Measurements from ENCODE around the gene RPL41.
A peak's percentile ranks its signal among the peaks of the same experiment; 100 is the strongest.

The RPL41 gene

GRCh38 chr12:56126732-56127239 is 10.4 kb downstream of the RPL41 start:
- H3K27me3 Mint-ChIP-seq = no peaks in the 10 kb centered on the region
- peak overlapping the region; percentile 21 for H3K4me3 Mint-ChIP-seq
- intact Hi-C loops (cut with micrococcal nuclease) = loop anchor here (2.0 kb wide), 1 partner anchor 62 kb away; the partner anchor contains the start of gene SMARCC2
- peak overlapping the region; percentile 85 for H3K27ac Mint-ChIP-seq
- no peaks in the 10 kb centered on the region for H3K9me3 Mint-ChIP-seq
- H3K36me3 Mint-ChIP-seq (ENCODE audit: low read depth) = peaks cover 57% of the 10 kb centered on the region
- H3K4me1 Mint-ChIP-seq (ENCODE audit: low read depth) = peaks cover 74% of the 10 kb centered on the region

GRCh38 chr12:56127485-56127887 is 11.1 kb downstream of the RPL41 start:
- H3K36me3 Mint-ChIP-seq (ENCODE audit: low read depth) = peaks cover 60% of the 10 kb centered on the region
- H3K4me1 Mint-ChIP-seq (ENCODE audit: low read depth) = peaks cover 74% of the 10 kb centered on the region
- H3K4me3 Mint-ChIP-seq = peak overlapping the region; percentile 98
- peak overlapping the region; percentile 85 for H3K27ac Mint-ChIP-seq
- no peaks in the 10 kb centered on the region for H3K27me3 Mint-ChIP-seq
- H3K9me3 Mint-ChIP-seq = no peaks in the 10 kb centered on the region
- intact Hi-C loops (cut with micrococcal nuclease) = loop anchor here (2.0 kb wide), 1 partner anchor 61 kb away; the partner anchor contains the start of gene SMARCC2

- no peaks in the 10 kb centered on the region for H3K9me3 Mint-ChIP-seq
- H3K4me3 Mint-ChIP-seq = peak within 1 kb of the TSS; percentile 98
- peaks cover 66% of the 10 kb centered on the region for H3K36me3 Mint-ChIP-seq (ENCODE audit: low read depth)
- H3K27me3 Mint-ChIP-seq = no peaks in the 10 kb centered on the region
- peaks cover 71% of the 10 kb centered on the region for H3K4me1 Mint-ChIP-seq (ENCODE audit: low read depth)
- intact Hi-C loops (cut with micrococcal nuclease) = loop anchor here (1.0 to 2.0 kb wide), 3 partner anchors 24 to 61 kb away; partner anchors contain the start of genes MYL6, PA2G4 and SMARCC2
- peak within 1 kb of the TSS; percentile 85 for H3K27ac Mint-ChIP-seq
Measured at GRCh38 chr12:56127888-56128669, 11.6 kb downstream of the RPL41 start, which contains the start of gene ESYT1. TSS of gene ESYT1 (plus strand) at chr12:56128267. CDS start at chr12:56128320, 53 bp downstream.

GRCh38 chr12:56128670-56129205 is 12.3 kb downstream of the RPL41 start:
- H3K36me3 Mint-ChIP-seq (ENCODE audit: low read depth) = peaks cover 66% of the 10 kb centered on the region
- H3K27me3 Mint-ChIP-seq = no peaks in the 10 kb centered on the region
- peaks cover 68% of the 10 kb centered on the region for H3K4me1 Mint-ChIP-seq (ENCODE audit: low read depth)
- H3K9me3 Mint-ChIP-seq = no peaks in the 10 kb centered on the region
- peak overlapping the region; percentile 98 for H3K4me3 Mint-ChIP-seq
- intact Hi-C loops (cut with micrococcal nuclease) = loop anchor here (1.0 kb wide), 2 partner anchors 24 to 30 kb away; partner anchors contain the start of genes MYL6 and PA2G4
- peak overlapping the region; percentile 85 for H3K27ac Mint-ChIP-seq

- Mint-ChIP-seq H3K36me3 (ENCODE audit: low read depth) (peaks cover 66% of the 10 kb centered on the region), H3K9me3 (no peaks in the 10 kb centered on the region), H3K27me3 (no peaks in the 10 kb centered on the region), H3K27ac (peak overlapping the region; percentile 85), H3K4me1 (ENCODE audit: low read depth) (peaks cover 62% of the 10 kb centered on the region), H3K4me3 (peak overlapping the region; percentile 98)
- intact Hi-C loops (cut with micrococcal nuclease) = no loop called here
Measured at GRCh38 chr12:56129206-56129941, 12.9 kb downstream of the RPL41 start.

GRCh38 chr12:56129942-56130495 is 13.6 kb downstream of the RPL41 start:
- H3K27ac Mint-ChIP-seq = peak overlapping the region; percentile 85
- peak overlapping the region; percentile 98 for H3K4me3 Mint-ChIP-seq
- H3K4me1 Mint-ChIP-seq (ENCODE audit: low read depth) = peaks cover 59% of the 10 kb centered on the region
- H3K36me3 Mint-ChIP-seq (ENCODE audit: low read depth) = peaks cover 71% of the 10 kb centered on the region
- no peaks in the 10 kb centered on the region for H3K9me3 Mint-ChIP-seq
- intact Hi-C loops (cut with micrococcal nuclease) = no loop called here
- H3K27me3 Mint-ChIP-seq = no peaks in the 10 kb centered on the region

GRCh38 chr12:56130876-56131275 is 14.4 kb downstream of the RPL41 start:
- Mint-ChIP-seq H3K4me3 (no peak overlapping the region), H3K27ac (no peak overlapping the region), H3K27me3 (no peaks in the 10 kb centered on the region), H3K9me3 (no peaks in the 10 kb centered on the region), H3K36me3 (ENCODE audit: low read depth) (peaks cover 79% of the 10 kb centered on the region), H3K4me1 (ENCODE audit: low read depth) (peaks cover 59% of the 10 kb centered on the region)
- intact Hi-C loops (cut with micrococcal nuclease) = no loop called here

GRCh38 chr12:56134897-56135296 is 18.5 kb downstream of the RPL41 start:
- Mint-ChIP-seq H3K4me3 (no peak overlapping the region), H3K27me3 (no peaks in the 10 kb centered on the region), H3K27ac (no peak overlapping the region), H3K36me3 (ENCODE audit: low read depth) (peaks cover 100% of the 10 kb centered on the region), H3K9me3 (no peaks in the 10 kb centered on the region), H3K4me1 (ENCODE audit: low read depth) (peaks cover 28% of the 10 kb centered on the region)
- intact Hi-C loops (cut with micrococcal nuclease) = no loop called here

GRCh38 chr12:56137853-56138571 is 21.6 kb downstream of the RPL41 start:
- H3K27me3 Mint-ChIP-seq = no peaks in the 10 kb centered on the region
- H3K9me3 Mint-ChIP-seq = no peaks in the 10 kb centered on the region
- H3K4me3 Mint-ChIP-seq = no peak overlapping the region
- H3K36me3 Mint-ChIP-seq (ENCODE audit: low read depth) = peaks cover 100% of the 10 kb centered on the region
- intact Hi-C loops (cut with micrococcal nuclease) = no loop called here
- peaks cover 27% of the 10 kb centered on the region for H3K4me1 Mint-ChIP-seq (ENCODE audit: low read depth)
- H3K27ac Mint-ChIP-seq = no peak overlapping the region

- intact Hi-C loops (cut with micrococcal nuclease) = no loop called here
- peaks cover 86% of the 10 kb centered on the region for H3K36me3 Mint-ChIP-seq (ENCODE audit: low read depth)
- no peaks in the 10 kb centered on the region for H3K27me3 Mint-ChIP-seq
- peak overlapping the region; percentile 57 for H3K27ac Mint-ChIP-seq
- H3K4me1 Mint-ChIP-seq (ENCODE audit: low read depth) = peaks cover 47% of the 10 kb centered on the region
- H3K4me3 Mint-ChIP-seq = no peak overlapping the region
- no peaks in the 10 kb centered on the region for H3K9me3 Mint-ChIP-seq
Measured at GRCh38 chr12:56141946-56142784, 25.7 kb downstream of the RPL41 start.

GRCh38 chr12:56143217-56143616 is 26.8 kb downstream of the RPL41 start:
- H3K36me3 Mint-ChIP-seq (ENCODE audit: low read depth) = peaks cover 75% of the 10 kb centered on the region
- no peak overlapping the region for H3K4me3 Mint-ChIP-seq
- H3K27ac Mint-ChIP-seq = peak overlapping the region; percentile 57
- no peaks in the 10 kb centered on the region for H3K27me3 Mint-ChIP-seq
- H3K4me1 Mint-ChIP-seq (ENCODE audit: low read depth) = peaks cover 47% of the 10 kb centered on the region
- intact Hi-C loops (cut with micrococcal nuclease) = no loop called here
- H3K9me3 Mint-ChIP-seq = no peaks in the 10 kb centered on the region

GRCh38 chr12:56143870-56144269 is 27.4 kb downstream of the RPL41 start:
- Mint-ChIP-seq H3K27me3 (no peaks in the 10 kb centered on the region), H3K36me3 (ENCODE audit: low read depth) (peaks cover 69% of the 10 kb centered on the region), H3K4me1 (ENCODE audit: low read depth) (peaks cover 47% of the 10 kb centered on the region), H3K27ac (peak overlapping the region; percentile 57), H3K4me3 (no peak overlapping the region), H3K9me3 (no peaks in the 10 kb centered on the region)
- intact Hi-C loops (cut with micrococcal nuclease) = no loop called here

Data from dendritic cell treated with granulocyte-macrophage colony-stimulating factor and Interleukin-4, amounts not matched to agents 40 ng/mL and 50 ng/mL, for 4 days (primary cell).